ENCODE results near the gene TGFBR3. TPM values are rescaled to one million over a fixed set of nuclear protein-coding genes. Genes with fewer than 3 reads are reported as not detected.

The TGFBR3 gene
- total RNA-seq, 1 experiment from 2014 or later, result 2.4 TPM

DNA sequence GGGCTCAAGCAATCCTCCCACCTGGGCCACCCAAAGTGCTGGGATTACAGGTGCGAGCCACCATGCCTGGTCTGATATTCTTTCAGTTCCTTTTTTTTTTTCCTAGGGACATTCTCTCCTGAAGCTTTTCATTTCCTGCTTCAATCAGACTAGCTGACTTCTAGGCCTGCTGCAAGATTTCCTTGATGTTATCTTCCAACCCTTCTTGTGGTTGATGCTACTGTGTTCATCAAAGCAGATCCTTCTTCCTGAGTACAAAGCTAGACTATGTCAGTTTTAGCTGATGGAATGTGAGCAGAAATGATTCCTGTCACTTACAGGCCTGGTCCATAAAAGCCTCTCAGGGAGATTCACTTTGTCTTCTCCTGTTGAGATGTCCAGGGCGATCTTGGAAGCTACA is 238.9 kb downstream of the TGFBR3 start:
- Histone ChIP-seq H2BK15ac (ENCODE audit: low read depth, low read length) (no peak overlapping the region), H2BK12ac (ENCODE audit: insufficient read length, low read depth, low read length) (no peak overlapping the region), H3K14ac (ENCODE audit: insufficient read depth, low read length) (no peak overlapping the region), H3K4ac (ENCODE audit: low read depth, low read length) (no peak overlapping the region), H3K18ac (ENCODE audit: insufficient read length, low read depth, low read length) (no peak overlapping the region), H2BK5ac (ENCODE audit: insufficient read length, low read length) (no peak overlapping the region), H2BK20ac (ENCODE audit: low read depth, low read length, poor library complexity, severe bottlenecking) (no peak overlapping the region), H2AFZ (ENCODE audit: low read length) (no peak overlapping the region), H4K20me1 (ENCODE audit: control insufficient read depth, insufficient read depth, insufficient read length) (no peaks in the 10 kb centered on the region), H2AK5ac (ENCODE audit: insufficient read length, low read length) (no peak overlapping the region), H3K23me2 (ENCODE audit: insufficient read length, low read depth, low read length, poor library complexity, severe bottlenecking) (no peaks in the 10 kb centered on the region), H3K23ac (ENCODE audit: insufficient read length, low read depth, low read length) (no peak overlapping the region), H4K5ac (ENCODE audit: insufficient read length, low read depth, low read length) (no peak overlapping the region), H3K27me3 (ENCODE audit: insufficient read depth, low read length) (no peaks in the 10 kb centered on the region), H3K56ac (ENCODE audit: insufficient read length, low read depth, low read length) (no peak overlapping the region), H3K79me2 (ENCODE audit: insufficient read depth, low read length) (no peaks in the 10 kb centered on the region), H3K9me3 (ENCODE audit: control insufficient read depth, low read depth, low read length) (no peaks in the 10 kb centered on the region), H3K4me2 (ENCODE audit: insufficient read depth, insufficient read length, low read length) (no peak overlapping the region), H3K9ac (ENCODE audit: extremely low read depth, insufficient read length, low read length) (no peak overlapping the region), H3K27ac (ENCODE audit: insufficient read length, low read depth, low read length) (no peak overlapping the region), H3T11ph (ENCODE audit: low read length) (no peak overlapping the region), H4K91ac (ENCODE audit: insufficient read length, low read depth, low read length) (no peak overlapping the region), H3K4me1 (ENCODE audit: insufficient read depth, low read length) (peaks cover 2% of the 10 kb centered on the region; the same call in 1 of the 2 replicates), H2BK120ac (ENCODE audit: low read depth, low read length, poor library complexity, severe bottlenecking) (no peak overlapping the region), H4K8ac (replicated peaks; ENCODE audit: insufficient read length, low read depth, low read length) (no peak overlapping the region), H3K79me1 (ENCODE audit: insufficient read depth, low read depth, low read length, poor library complexity, severe bottlenecking) (no peaks in the 10 kb centered on the region)
- Mint-ChIP-seq H3K27ac (no peak overlapping the region), H3K36me3 (ENCODE audit: insufficient read depth in 1 of 3, low read depth in 3 of 3) (peaks cover 2 to 12% (median 4%) of the 10 kb centered on the region in 3 experiments; a peak in 4 of 7 replicates), H3K27me3 (ENCODE audit: low read depth) (peaks cover 2% of the 10 kb centered on the region; the same call in 1 of the 2 replicates), H3K4me1 (peaks cover 48 to 58% of the 10 kb centered on the region in 2 experiments), H3K9me3 (peaks cover 2 to 3% of the 10 kb centered on the region in 2 experiments; a peak in 3 of 5 replicates), H3K4me3 (no peak overlapping the region)
- no CpG with 5 or more reads among the region's 2 CpGs for WGBS (ENCODE audit: extremely low coverage, insufficient read length, low lambda C conversion rate)
- TF ChIP-seq, protein P1, sequence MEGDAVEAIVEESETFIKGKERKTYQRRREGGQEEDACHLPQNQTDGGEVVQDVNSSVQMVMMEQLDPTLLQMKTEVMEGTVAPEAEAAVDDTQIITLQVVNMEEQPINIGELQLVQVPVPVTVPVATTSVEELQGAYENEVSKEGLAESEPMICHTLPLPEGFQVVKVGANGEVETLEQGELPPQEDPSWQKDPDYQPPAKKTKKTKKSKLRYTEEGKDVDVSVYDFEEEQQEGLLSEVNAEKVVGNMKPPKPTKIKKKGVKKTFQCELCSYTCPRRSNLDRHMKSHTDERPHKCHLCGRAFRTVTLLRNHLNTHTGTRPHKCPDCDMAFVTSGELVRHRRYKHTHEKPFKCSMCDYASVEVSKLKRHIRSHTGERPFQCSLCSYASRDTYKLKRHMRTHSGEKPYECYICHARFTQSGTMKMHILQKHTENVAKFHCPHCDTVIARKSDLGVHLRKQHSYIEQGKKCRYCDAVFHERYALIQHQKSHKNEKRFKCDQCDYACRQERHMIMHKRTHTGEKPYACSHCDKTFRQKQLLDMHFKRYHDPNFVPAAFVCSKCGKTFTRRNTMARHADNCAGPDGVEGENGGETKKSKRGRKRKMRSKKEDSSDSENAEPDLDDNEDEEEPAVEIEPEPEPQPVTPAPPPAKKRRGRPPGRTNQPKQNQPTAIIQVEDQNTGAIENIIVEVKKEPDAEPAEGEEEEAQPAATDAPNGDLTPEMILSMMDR (conservative IDR thresholded peaks at IDR 0.05), result no peak
- no peak for DNase-seq
